WTC11 (cell line): Measurements from ENCODE around the gene RWDD2A. TPM values are rescaled to one million over a fixed set of nuclear protein-coding genes. Genes with fewer than 3 reads are reported as not detected.

Experiments
- ATAC-seq: fragments of 200-7000 bp; cut with Tn5 transposase; 2 replicates; pipeline ENCODE4 v1.10.0; 2021; ENCODE audit warnings: mild to moderate bottlenecking, moderate library complexity
- CTCF ChIA-PET: fragments of 300-600 bp; sonication (Branson Sonifier 250); formaldehyde crosslinking; loops from one replicate; lab custom pipeline; 2021; ENCODE audit warnings: antibody characterized with exemption; lab: Charles Lee
- POLR2A ChIA-PET: fragments of 350-600 bp; sonication (Branson Sonifier 250); formaldehyde crosslinking; loops from one replicate; lab custom pipeline; 2021; ENCODE audit warnings: antibody characterized with exemption; lab: Charles Lee
- DNase-seq: peaks from one replicate; pipeline ENCODE4 v3.0.0; 2021; ENCODE audit warnings: low spot score
- H3K27ac Mint-ChIP-seq: 2 replicates; pipeline ENCODE4 v1.8.0; 2021; ENCODE audit warnings: mixed read lengths
- H3K27me3 Mint-ChIP-seq: 2 replicates; pipeline ENCODE4 v1.8.0; 2021; ENCODE audit warnings: low read depth, mild to moderate bottlenecking, moderate library complexity, mixed read lengths
- H3K36me3 Mint-ChIP-seq: 2 replicates; pipeline ENCODE4 v1.8.0; 2021; ENCODE audit warnings: mixed read lengths
- H3K4me1 Mint-ChIP-seq: 2 replicates; pipeline ENCODE4 v1.8.0; 2022; ENCODE audit warnings: mixed read lengths
- H3K4me3 Mint-ChIP-seq: 2 replicates; pipeline ENCODE4 v1.8.0; 2021; ENCODE audit warnings: mild to moderate bottlenecking, moderate library complexity, mixed read lengths
- H3K9me3 Mint-ChIP-seq: 2 replicates; pipeline ENCODE4 v1.8.0; 2021; ENCODE audit warnings: mixed read lengths
- CREM ChIP-seq: sonication (generic); formaldehyde crosslinking; IDR thresholded peaks from 2 replicates; pipeline ENCODE4 v1.8.1; 2022; ENCODE audit warnings: mild to moderate bottlenecking, missing genetic modification reagents, moderate library complexity
- FOXP1 ChIP-seq: sonication (generic); formaldehyde crosslinking; IDR thresholded peaks from 2 replicates; pipeline ENCODE4 v1.8.0; 2022; ENCODE audit warnings: missing genetic modification reagents, mild to moderate bottlenecking, moderate library complexity, borderline replicate concordance
- GRHL2 ChIP-seq: fragments of 250-450 bp; sonication (Bioruptor Pico); IDR thresholded peaks from 2 replicates; pipeline ENCODE4 v1.8.0; 2022; ENCODE audit warnings: mild to moderate bottlenecking, moderate library complexity; ENCODE audit not compliant: insufficient replicate concordance, severe bottlenecking
- GTF2I ChIP-seq: fragments of 250-450 bp; sonication (Bioruptor Pico); conservative IDR thresholded peaks from 2 replicates; pipeline ENCODE4 v1.4.0; 2021; ENCODE audit warnings: mild to moderate bottlenecking
- HMGA2 ChIP-seq: fragments of 250-450 bp; sonication (Bioruptor Pico); IDR thresholded peaks from 2 replicates; pipeline ENCODE4 v1.4.0; 2021; ENCODE audit warnings: mild to moderate bottlenecking, moderate library complexity
- JUN ChIP-seq: sonication (generic); formaldehyde crosslinking; IDR thresholded peaks from 2 replicates; pipeline ENCODE4 v1.8.0; 2023; ENCODE audit warnings: mild to moderate bottlenecking, missing genetic modification reagents
- MXD4 ChIP-seq: fragments of 250-450 bp; sonication (Bioruptor Pico); IDR thresholded peaks from 2 replicates; pipeline ENCODE4 v1.8.0; 2021; ENCODE audit warnings: mild to moderate bottlenecking, moderate library complexity, borderline replicate concordance
- NFYB ChIP-seq: sonication (generic); formaldehyde crosslinking; conservative IDR thresholded peaks from 2 replicates; pipeline ENCODE4 v1.8.0; 2022; ENCODE audit warnings: low read depth, missing genetic modification reagents
- SP1 ChIP-seq: sonication (generic); formaldehyde crosslinking; conservative IDR thresholded peaks from 2 replicates; pipeline ENCODE4 v1.8.1; 2022; ENCODE audit warnings: missing genetic modification reagents
- TCF7 ChIP-seq: sonication (generic); formaldehyde crosslinking; IDR thresholded peaks from 2 replicates; pipeline ENCODE4 v1.8.0; 2022; ENCODE audit warnings: mild to moderate bottlenecking, low read depth, missing genetic modification reagents, moderate library complexity
- TEAD1 ChIP-seq: sonication (generic); formaldehyde crosslinking; IDR thresholded peaks from 2 replicates; pipeline ENCODE4 v1.8.0; 2022; ENCODE audit warnings: mild to moderate bottlenecking, missing genetic modification reagents
- ZNF219 ChIP-seq: sonication (generic); formaldehyde crosslinking; IDR thresholded peaks from 2 replicates; pipeline ENCODE4 v1.8.0; 2023; ENCODE audit warnings: missing genetic modification reagents, mild to moderate bottlenecking, borderline replicate concordance
- ZNF396 ChIP-seq: fragments of 250-450 bp; sonication (Bioruptor Pico); IDR thresholded peaks from 2 replicates; pipeline ENCODE4 v1.8.0; 2021; ENCODE audit warnings: mild to moderate bottlenecking, moderate library complexity, borderline replicate concordance
- total RNA-seq: library from RNA; stranded (reverse); gene quantifications from 3 replicates; pipeline ENCODE4 v1.2.3, GENCODE V29; 2021
- TF ChIP-seq, protein P1 (sequence below): fragments of 200-600 bp; IDR thresholded peaks from 2 replicates; pipeline ENCODE4 v1.8.0; 2022; ENCODE audit warnings: antibody characterized with exemption
- TF ChIP-seq, protein P2 (sequence below): sonication (generic); formaldehyde crosslinking; IDR thresholded peaks from 2 replicates; pipeline ENCODE4 v1.8.0; 2022; ENCODE audit warnings: mild to moderate bottlenecking, missing genetic modification reagents
- TF ChIP-seq, protein P3 (sequence below): fragments of 250-450 bp; sonication (Bioruptor Pico); conservative IDR thresholded peaks from 2 replicates; pipeline ENCODE4 v1.9.0; 2021; ENCODE audit warnings: mild to moderate bottlenecking
- TF ChIP-seq, protein P4 (sequence below): fragments of 250-450 bp; sonication (Bioruptor Pico); IDR thresholded peaks from 2 replicates; pipeline ENCODE4 v1.9.0; 2021; ENCODE audit warnings: moderate library complexity, mild to moderate bottlenecking, inconsistent platforms, borderline replicate concordance
- TF ChIP-seq, protein P5 (sequence below): sonication (generic); formaldehyde crosslinking; IDR thresholded peaks from 2 replicates; pipeline ENCODE4 v1.8.0; 2022; ENCODE audit warnings: mild to moderate bottlenecking, missing genetic modification reagents
- TF ChIP-seq, protein P6 (sequence below): sonication (generic); formaldehyde crosslinking; conservative IDR thresholded peaks from 2 replicates; pipeline ENCODE4 v1.8.1; 2022; ENCODE audit warnings: mild to moderate bottlenecking, missing genetic modification reagents
- TF ChIP-seq, protein P7 (sequence below): sonication (generic); formaldehyde crosslinking; IDR thresholded peaks from 2 replicates; pipeline ENCODE4 v1.8.1; 2022; ENCODE audit warnings: mild to moderate bottlenecking, moderate library complexity, missing genetic modification reagents

Gene RWDD2A
- total RNA-seq, 1 experiment from 2014 or later, result 5.2 TPM

DNA sequence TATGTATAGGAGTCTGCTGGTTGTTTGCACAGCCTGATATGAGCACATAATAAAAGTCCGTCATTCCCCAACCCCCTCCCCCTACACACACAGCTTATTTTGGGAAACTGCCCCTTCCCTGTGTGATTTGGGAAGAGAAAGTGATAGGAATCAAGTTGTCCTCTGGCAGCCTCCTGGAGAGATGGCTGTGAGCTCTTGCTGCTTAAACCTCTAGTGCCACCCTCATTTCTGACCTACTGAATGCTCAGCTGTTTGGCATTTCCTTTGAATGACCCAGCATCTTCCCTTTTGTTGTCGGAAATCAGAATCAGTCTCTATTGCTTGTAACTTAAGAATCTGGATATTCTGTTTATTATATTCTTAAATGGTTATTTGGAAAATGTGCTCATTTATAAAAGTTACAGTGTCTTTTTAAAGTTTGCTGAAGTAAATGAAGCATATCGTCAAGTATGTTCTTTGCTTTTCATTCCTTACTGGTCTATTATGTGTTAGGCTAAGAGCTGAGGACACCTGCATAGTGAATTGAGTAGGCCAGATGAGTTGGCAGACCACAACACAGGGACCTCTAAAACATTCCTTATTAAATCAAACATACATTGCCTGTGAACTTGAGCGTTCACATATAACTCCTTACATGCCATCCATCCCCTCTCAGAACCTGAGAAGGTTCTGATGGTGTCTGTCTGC, 5.5 kb downstream of the RWDD2A start:
- H3K27ac Mint-ChIP-seq, result no peak overlapping the region
- peaks cover 27% of the 10 kb centered on the region for H3K36me3 Mint-ChIP-seq
- TF ChIP-seq, protein P1, sequence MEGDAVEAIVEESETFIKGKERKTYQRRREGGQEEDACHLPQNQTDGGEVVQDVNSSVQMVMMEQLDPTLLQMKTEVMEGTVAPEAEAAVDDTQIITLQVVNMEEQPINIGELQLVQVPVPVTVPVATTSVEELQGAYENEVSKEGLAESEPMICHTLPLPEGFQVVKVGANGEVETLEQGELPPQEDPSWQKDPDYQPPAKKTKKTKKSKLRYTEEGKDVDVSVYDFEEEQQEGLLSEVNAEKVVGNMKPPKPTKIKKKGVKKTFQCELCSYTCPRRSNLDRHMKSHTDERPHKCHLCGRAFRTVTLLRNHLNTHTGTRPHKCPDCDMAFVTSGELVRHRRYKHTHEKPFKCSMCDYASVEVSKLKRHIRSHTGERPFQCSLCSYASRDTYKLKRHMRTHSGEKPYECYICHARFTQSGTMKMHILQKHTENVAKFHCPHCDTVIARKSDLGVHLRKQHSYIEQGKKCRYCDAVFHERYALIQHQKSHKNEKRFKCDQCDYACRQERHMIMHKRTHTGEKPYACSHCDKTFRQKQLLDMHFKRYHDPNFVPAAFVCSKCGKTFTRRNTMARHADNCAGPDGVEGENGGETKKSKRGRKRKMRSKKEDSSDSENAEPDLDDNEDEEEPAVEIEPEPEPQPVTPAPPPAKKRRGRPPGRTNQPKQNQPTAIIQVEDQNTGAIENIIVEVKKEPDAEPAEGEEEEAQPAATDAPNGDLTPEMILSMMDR, result no peak
- TF ChIP-seq, protein P2, sequence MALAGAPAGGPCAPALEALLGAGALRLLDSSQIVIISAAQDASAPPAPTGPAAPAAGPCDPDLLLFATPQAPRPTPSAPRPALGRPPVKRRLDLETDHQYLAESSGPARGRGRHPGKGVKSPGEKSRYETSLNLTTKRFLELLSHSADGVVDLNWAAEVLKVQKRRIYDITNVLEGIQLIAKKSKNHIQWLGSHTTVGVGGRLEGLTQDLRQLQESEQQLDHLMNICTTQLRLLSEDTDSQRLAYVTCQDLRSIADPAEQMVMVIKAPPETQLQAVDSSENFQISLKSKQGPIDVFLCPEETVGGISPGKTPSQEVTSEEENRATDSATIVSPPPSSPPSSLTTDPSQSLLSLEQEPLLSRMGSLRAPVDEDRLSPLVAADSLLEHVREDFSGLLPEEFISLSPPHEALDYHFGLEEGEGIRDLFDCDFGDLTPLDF, result no peak
- TF ChIP-seq CREM (CRISPR knock-in tag) (no peak), HMGA2 (CRISPR knock-in tag) (no peak), GRHL2 (CRISPR knock-in tag) (no peak), ZNF219 (CRISPR knock-in tag) (no peak), TCF7 (CRISPR knock-in tag) (no peak), NFYB (no peak), MXD4 (CRISPR knock-in tag) (no peak), GTF2I (CRISPR knock-in tag) (no peak), SP1 (no peak), JUN (CRISPR knock-in tag) (no peak), FOXP1 (CRISPR knock-in tag) (no peak)
- TF ChIP-seq, protein P3, sequence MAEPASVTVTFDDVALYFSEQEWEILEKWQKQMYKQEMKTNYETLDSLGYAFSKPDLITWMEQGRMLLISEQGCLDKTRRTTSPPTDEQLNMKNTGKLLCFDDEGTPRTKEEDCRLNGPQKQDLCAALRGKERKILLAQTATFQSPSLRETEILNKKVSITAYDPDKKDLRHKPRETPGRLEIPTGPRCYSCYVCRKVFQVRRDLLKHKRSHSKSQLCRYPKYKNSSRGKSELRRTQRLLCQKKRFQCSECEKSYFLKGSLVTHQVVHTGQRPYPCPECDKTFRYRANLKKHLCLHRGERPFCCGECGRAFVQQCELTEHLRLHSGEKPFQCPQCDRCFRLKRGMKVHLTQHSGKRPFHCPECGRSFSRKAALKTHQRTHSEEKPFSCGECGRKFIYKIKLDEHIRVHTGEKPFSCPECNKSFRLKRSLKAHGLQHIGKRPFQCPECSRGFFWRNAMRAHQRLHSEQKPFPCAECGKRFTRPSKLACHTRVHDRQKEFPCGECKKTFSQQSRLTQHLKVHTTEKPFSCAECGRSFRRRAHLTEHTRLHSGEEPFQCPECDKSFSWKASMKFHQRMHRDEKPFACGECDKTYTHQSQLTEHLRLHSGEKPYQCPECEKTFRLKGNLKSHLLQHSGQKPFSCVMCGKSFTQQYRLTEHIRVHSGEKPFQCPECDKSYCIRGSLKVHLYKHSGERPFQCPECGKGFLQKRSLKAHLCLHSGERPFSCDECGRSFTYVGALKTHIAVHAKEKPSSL (CRISPR knock-in tag), result no peak
- TF ChIP-seq, protein P4, sequence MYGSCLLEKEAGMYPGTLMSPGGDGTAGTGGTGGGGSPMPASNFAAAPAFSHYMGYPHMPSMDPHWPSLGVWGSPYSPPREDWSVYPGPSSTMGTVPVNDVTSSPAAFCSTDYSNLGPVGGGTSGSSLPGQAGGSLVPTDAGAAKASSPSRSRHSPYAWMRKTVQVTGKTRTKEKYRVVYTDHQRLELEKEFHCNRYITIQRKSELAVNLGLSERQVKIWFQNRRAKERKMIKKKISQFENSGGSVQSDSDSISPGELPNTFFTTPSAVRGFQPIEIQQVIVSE, result no peak
- TF ChIP-seq, protein P5, sequence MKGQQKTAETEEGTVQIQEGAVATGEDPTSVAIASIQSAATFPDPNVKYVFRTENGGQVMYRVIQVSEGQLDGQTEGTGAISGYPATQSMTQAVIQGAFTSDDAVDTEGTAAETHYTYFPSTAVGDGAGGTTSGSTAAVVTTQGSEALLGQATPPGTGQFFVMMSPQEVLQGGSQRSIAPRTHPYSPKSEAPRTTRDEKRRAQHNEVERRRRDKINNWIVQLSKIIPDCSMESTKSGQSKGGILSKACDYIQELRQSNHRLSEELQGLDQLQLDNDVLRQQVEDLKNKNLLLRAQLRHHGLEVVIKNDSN (CRISPR knock-in tag), result no peak
- TF ChIP-seq, protein P6, sequence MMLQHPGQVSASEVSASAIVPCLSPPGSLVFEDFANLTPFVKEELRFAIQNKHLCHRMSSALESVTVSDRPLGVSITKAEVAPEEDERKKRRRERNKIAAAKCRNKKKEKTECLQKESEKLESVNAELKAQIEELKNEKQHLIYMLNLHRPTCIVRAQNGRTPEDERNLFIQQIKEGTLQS (CRISPR knock-in tag), result no peak
- no peaks in the 10 kb centered on the region for H3K27me3 Mint-ChIP-seq
- H3K4me1 Mint-ChIP-seq, result peaks cover 13% of the 10 kb centered on the region
- ChIA-PET CTCF (interaction anchor here (1.7 to 2.5 kb wide), 2 partner anchors 17 to 338 kb away, joined by 4 to 7 read pairs; no protein-coding TSS in a partner anchor), POLR2A (no interaction called here)
- H3K4me3 Mint-ChIP-seq, result no peak overlapping the region
- ATAC-seq (no peak), DNase-seq (no peak)
- H3K9me3 Mint-ChIP-seq, result no peaks in the 10 kb centered on the region

DNA sequence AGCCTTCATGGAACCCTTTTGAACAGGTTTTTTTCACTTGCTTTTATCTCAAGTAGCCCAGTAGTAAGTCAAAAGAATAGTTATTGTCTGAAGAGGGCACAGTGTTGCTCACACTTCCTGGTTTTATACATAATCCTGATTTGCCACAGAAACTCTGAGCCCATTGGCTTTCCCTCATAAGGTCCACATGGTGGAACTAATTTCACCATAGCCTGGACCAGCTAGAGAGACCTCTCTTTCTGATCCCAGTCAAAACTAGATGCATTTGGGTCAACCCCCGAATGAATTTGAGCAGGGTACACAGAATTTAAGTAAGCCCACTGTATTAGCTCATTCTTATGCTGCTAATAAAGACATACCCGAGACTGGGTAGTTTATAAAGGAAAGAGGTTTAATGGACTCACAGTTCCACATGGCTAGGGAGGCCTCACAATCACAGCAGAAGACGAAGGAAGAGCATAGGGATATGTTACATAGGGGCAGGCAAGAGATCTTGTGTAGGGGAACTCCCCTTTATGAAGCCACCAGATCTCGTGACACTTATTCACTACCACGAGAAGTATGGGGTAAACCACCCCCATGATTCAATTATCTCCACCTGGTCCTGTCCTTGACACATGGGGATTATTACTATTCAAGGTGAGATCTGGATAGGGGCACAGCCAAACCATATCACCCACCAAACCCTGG, 6.2 kb downstream of the RWDD2A start:
- POLR2A ChIA-PET, result no interaction called here
- Mint-ChIP-seq H3K27me3 (no peaks in the 10 kb centered on the region), H3K27ac (no peak overlapping the region)
- TF ChIP-seq ZNF396 (CRISPR knock-in tag) (no peak), FOXP1 (CRISPR knock-in tag) (no peak), TEAD1 (CRISPR knock-in tag) (no peak)
- TF ChIP-seq, protein P7, sequence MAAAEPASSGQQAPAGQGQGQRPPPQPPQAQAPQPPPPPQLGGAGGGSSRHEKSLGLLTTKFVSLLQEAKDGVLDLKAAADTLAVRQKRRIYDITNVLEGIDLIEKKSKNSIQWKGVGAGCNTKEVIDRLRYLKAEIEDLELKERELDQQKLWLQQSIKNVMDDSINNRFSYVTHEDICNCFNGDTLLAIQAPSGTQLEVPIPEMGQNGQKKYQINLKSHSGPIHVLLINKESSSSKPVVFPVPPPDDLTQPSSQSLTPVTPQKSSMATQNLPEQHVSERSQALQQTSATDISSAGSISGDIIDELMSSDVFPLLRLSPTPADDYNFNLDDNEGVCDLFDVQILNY, result no peak
- TF ChIP-seq, all 79 proteins: peak for 0
- Mint-ChIP-seq H3K4me1 (peaks cover 9% of the 10 kb centered on the region), H3K4me3 (no peak overlapping the region), H3K9me3 (no peaks in the 10 kb centered on the region), H3K36me3 (peaks cover 27% of the 10 kb centered on the region)
- CTCF ChIA-PET, result interaction anchor here (2.5 kb wide), 1 partner anchor 16 kb away, joined by 7 read pairs; no protein-coding TSS in a partner anchor
- DNase-seq (no peak), ATAC-seq (no peak)
